GM19035 (cell line): ENCODE results near the gene HTRA1.

Experiments used
- ATAC-seq: cut with Tn5 transposase; IDR thresholded peaks from one replicate; pipeline ENCODE4 v1.9.1; 2021; ENCODE audit not compliant: unreplicated experiment

Gene HTRA1

GRCh38 chr10:122549636-122550035, 88.3 kb downstream of the HTRA1 start:
- no peak for ATAC-seq

GRCh38 chr10:122550427-122550826, 89.1 kb downstream of the HTRA1 start:
- no peak for ATAC-seq

- ATAC-seq, result no peak
Observed at GRCh38 chr10:122550983-122551382, 89.6 kb downstream of the HTRA1 start.

DNA sequence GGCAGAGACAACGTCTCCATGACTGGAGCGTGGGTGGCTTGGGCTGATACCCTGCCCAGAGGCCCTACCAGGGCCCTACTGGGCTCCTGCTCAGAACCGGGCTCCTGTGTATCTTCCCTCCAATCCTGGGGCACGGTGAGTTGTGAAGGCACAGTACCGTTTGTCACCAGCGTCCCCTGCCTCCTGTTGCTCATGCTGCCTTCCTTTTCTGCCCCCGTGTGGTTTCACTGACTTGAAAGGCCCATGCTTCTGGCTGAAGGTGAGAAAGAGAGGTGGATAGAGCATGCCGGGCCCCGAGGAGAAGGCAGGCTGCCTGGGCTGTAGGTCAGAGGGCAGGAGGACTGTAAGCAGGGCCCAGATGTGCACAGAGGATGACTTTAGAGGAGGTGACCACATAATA, 90.1 kb downstream of the HTRA1 start:
- ATAC-seq, result no peak

- ATAC-seq, result no peak
Observed at GRCh38 chr10:122553341-122553740, 92.0 kb downstream of the HTRA1 start.

GRCh38 chr10:122554131-122555036, 93.0 kb downstream of the HTRA1 start:
- ATAC-seq, result no peak

GRCh38 chr10:122555442-122555841, 94.1 kb downstream of the HTRA1 start:
- ATAC-seq, result no peak

DNA sequence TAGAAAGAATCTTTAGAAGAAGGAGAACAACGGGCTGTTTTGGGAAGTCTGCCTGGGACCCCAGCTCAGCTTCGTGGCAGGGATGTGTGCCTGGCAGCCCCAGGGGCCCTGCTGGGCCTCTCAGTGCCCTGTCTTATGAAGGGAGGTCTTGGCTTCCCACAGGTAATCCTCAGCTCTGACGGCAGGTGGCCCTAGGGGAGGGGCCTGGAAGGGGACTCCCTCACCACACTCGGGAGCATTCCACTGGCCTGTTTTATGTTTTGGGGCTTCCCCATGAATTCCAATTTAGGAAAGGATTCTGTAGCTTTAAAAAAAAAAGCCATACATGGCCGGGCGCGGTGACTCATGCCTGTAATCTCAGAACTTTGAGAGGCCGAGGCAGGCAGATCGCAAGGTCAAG, 96.2 kb downstream of the HTRA1 start:
- no peak for ATAC-seq

DNA sequence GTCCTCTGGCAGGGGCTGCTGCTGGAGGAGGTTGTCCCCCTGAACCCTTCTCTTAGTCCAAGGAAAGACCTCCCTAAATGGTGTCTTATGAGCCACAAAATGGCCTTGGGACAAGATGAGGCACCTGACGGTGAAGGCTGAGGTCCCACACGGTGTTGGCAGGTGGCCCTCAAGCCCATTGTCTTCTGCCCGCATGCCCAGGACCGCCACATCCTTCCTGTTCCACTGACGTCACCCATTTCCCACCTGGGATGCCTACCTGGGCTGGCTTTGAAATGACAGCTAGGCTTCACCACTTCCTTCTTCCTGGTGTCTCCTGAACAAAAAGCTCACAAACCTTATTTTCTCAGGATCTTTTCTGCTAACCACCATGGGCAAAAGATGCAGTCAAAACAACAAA, 97.1 kb downstream of the HTRA1 start:
- ATAC-seq, result no peak

DNA sequence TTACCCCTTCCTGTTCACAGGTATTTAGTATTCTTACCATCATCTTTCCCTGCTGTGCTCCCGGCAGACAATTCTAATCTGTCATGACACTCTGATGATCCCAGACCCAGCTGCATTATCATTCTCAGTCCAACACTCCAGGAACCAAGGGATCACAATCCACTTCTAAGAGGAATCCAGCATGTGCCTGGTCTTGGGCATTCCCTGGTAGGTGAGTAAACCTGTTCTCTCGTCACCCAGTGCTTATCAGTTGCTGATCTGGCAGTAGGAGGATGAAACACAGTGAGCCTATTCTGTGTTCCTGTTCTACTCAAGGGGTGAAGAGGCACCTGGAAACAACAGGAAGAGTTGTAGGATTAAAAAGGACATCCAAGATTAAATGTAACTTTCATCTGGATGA, 97.9 kb downstream of the HTRA1 start:
- ATAC-seq, result no peak

DNA sequence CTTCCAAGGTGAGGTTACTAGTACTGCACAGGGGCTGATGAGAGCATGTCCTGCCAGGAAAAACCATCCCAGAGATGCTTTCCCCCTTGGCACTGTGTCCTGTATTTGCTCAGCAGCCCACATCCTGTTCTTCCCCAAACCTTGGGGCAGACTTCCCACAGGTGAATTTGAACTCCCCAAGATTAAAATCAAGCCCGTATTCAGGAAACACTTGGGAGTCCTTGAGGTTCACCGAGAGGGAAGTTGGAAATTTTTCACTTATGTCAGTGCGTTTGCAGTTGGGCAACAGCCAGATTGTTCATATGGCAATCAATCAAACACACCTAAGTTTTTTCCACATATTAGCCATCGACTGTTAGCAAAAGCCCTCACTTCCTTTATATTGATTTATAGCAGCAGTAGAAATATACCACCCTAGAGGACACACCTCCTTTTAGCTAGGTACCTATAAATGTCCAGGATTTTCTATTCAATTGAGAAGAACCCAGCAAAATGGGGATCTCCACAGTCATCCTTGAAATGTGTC, 99.0 kb downstream of the HTRA1 start, which contains the start of gene DMBT1:
Gene DMBT1 (plus strand): TSS at position 476 of the 526 bp plus-strand sequence. CDS start 17 bp downstream, at position 493.
- no peak for ATAC-seq

DNA sequence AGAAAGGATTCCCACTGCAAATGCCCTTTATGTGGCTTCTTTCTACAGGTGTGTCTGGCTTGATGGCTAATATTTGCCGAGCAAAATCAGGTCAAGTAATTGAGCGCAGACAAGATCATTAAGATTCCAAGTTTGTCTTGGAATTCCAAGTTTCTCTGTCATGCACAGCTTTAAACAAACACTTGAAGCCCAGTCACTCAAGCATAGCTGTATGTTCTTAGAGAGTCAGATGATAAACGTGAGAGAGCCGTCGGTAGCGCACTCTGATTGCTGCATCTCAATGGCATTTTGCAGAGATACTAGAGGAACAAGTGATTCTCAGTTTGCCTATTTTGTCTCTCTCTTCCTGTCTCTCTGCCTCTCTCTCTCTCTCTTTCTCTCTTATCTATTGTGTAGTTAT, 99.9 kb downstream of the HTRA1 start:
- no peak for ATAC-seq

GRCh38 chr10:122561792-122562191, 100.4 kb downstream of the HTRA1 start:
- ATAC-seq, result no peak
